Trophoblast cell (in vitro differentiated cells and primary cell): ENCODE measurements around the gene JUND.
"Not testable (repeated sequence)": the region's sequence is repeated elsewhere in the genome, so short reads cannot be mapped to it uniquely, and the experiment has no call there.

ENCODE experiments used
- DNase-seq, 2 donors: peaks; one replicate each; pipeline ENCODE4 v3.0.0-alpha.2; 2016
- H2AFZ ChIP-seq: 2 replicates; pipeline ENCODE4 v1.6.1; 2013; ENCODE audit warnings: low read length, moderate library complexity, mild to moderate bottlenecking; ENCODE audit not compliant: insufficient read depth, poor library complexity
- H2AK5ac ChIP-seq: 2 replicates; pipeline ENCODE4 v1.6.1; 2013; ENCODE audit warnings: mild to moderate bottlenecking, low read length
- H2BK120ac ChIP-seq: 2 replicates; pipeline ENCODE4 v1.6.1; 2013; ENCODE audit warnings: low read length, mild to moderate bottlenecking, moderate library complexity; ENCODE audit not compliant: insufficient read depth, poor library complexity
- H2BK12ac ChIP-seq: 2 replicates; pipeline ENCODE4 v1.6.1; 2013; ENCODE audit warnings: mild to moderate bottlenecking, low read length, moderate library complexity
- H2BK5ac ChIP-seq: 2 replicates; pipeline ENCODE4 v1.6.1; 2013; ENCODE audit warnings: low read length, low read depth, moderate library complexity, mild to moderate bottlenecking; ENCODE audit not compliant: poor library complexity
- H3K14ac ChIP-seq: 2 replicates; pipeline ENCODE4 v1.6.1; 2013; ENCODE audit warnings: mild to moderate bottlenecking, low read length
- H3K18ac ChIP-seq: 2 replicates; pipeline ENCODE4 v1.6.1; 2013; ENCODE audit warnings: mild to moderate bottlenecking, low read length
- H3K23ac ChIP-seq: 2 replicates; pipeline ENCODE4 v1.6.1; 2013; ENCODE audit warnings: low read length
- H3K27ac ChIP-seq: 2 replicates; pipeline ENCODE4 v1.5.1; 2013; ENCODE audit warnings: low read depth, mild to moderate bottlenecking, inconsistent platforms, low read length, moderate library complexity
- H3K27me3 ChIP-seq: 2 replicates; pipeline ENCODE4 v1.6.1; 2013; ENCODE audit warnings: inconsistent platforms, mild to moderate bottlenecking, low read length, moderate library complexity; ENCODE audit not compliant: insufficient read depth
- H3K36me3 ChIP-seq, 2 experiments: 1 replicate in 1 of 2; 2 replicates in 1 of 2; pipeline ENCODE4 v1.6.1; 2013; ENCODE audit warnings: low read length in 2 of 2, mild to moderate bottlenecking in 2 of 2, moderate library complexity in 1 of 2; ENCODE audit not compliant: insufficient read depth in 2 of 2, control insufficient read depth in 1 of 2
- H3K4ac ChIP-seq: 2 replicates; pipeline ENCODE4 v1.6.1; 2013; ENCODE audit warnings: low read depth, mild to moderate bottlenecking, low read length, moderate library complexity
- H3K4me1 ChIP-seq, 2 experiments: 1 replicate in 1 of 2; 2 replicates in 1 of 2; pipeline ENCODE4 v1.6.1; 2013; ENCODE audit warnings: low read length in 2 of 2, mild to moderate bottlenecking in 2 of 2, moderate library complexity in 1 of 2; ENCODE audit not compliant: insufficient read depth in 2 of 2, control insufficient read depth in 1 of 2
- H3K4me2 ChIP-seq: 2 replicates; pipeline ENCODE4 v1.6.1; 2013; ENCODE audit warnings: inconsistent platforms, mild to moderate bottlenecking, low read length, moderate library complexity
- H3K4me3 ChIP-seq: 2 replicates; pipeline ENCODE4 v1.5.1; 2013; ENCODE audit warnings: mild to moderate bottlenecking, low read depth, low read length, inconsistent platforms
- H3K79me1 ChIP-seq: one replicate; pipeline ENCODE4 v1.6.1; 2013; ENCODE audit warnings: low read length
- H3K79me2 ChIP-seq: 2 replicates; pipeline ENCODE4 v1.6.1; 2013; ENCODE audit warnings: low read length, mild to moderate bottlenecking; ENCODE audit not compliant: control insufficient read depth, insufficient read depth, poor library complexity
- H3K9ac ChIP-seq: 2 replicates; pipeline ENCODE4 v1.6.1; 2013; ENCODE audit warnings: mild to moderate bottlenecking, low read length
- H3K9me3 ChIP-seq: 2 replicates; pipeline ENCODE4 v1.6.1; 2013; ENCODE audit warnings: low read depth, mild to moderate bottlenecking, control low read depth, inconsistent platforms, low read length; ENCODE audit not compliant: insufficient read depth
- H4K12ac ChIP-seq: 2 replicates; pipeline ENCODE4 v1.6.1; 2013; ENCODE audit warnings: low read depth, mild to moderate bottlenecking, low read length, moderate library complexity
- H4K8ac ChIP-seq: 2 replicates; pipeline ENCODE4 v1.6.1; 2013; ENCODE audit warnings: low read depth, mild to moderate bottlenecking, low read length, moderate library complexity
- H4K91ac ChIP-seq: one replicate; pipeline ENCODE4 v1.6.1; 2013; ENCODE audit warnings: low read depth, mild to moderate bottlenecking, low read length, moderate library complexity
- WGBS: extraction: QIAGEN DNeasy Blood & Tissue Kit; methylation state at CpG from one replicate; pipeline ENCODE4 v1.1.7; 2013; ENCODE audit warnings: missing lambda C conversion rate; ENCODE audit not compliant: insufficient read length, insufficient coverage; ENCODE audit errors: extremely low coverage; 5-methylcytosine and 5-hydroxymethylcytosine counted together

The JUND gene

DNA sequence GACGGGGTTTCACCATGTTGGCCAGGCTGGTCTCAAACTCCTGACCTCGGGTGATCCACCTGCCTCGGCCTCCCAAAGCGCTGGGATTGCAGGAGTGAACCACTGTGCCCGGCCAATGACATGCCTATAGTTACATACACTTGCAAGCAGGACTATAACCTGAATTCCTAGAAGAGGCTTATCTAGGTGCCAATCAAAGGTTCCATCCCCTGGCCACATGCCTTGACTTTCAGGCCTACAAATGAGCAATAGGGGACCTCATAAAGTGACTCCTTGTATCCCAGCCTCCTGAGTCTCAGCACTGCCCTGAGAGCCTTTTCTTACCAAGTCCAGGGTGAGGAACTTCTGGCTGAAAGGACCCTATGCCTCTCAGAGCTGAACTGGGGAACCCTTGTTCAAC, 45.4 kb upstream of the JUND start:
- H2BK120ac ChIP-seq: peak overlapping the region; percentile 63
- no CpG with 5 or more reads among the region's 5 CpGs for WGBS
- H3K9me3 ChIP-seq: no peaks in the 10 kb centered on the region
- H3K23ac ChIP-seq: no peak overlapping the region
- no peak overlapping the region for H3K9ac ChIP-seq
- H3K4ac ChIP-seq: no peak overlapping the region
- no peak overlapping the region for H3K18ac ChIP-seq
- H4K12ac ChIP-seq: no peak overlapping the region
- H3K4me2 ChIP-seq: no peak overlapping the region
- H2AFZ ChIP-seq: no peak overlapping the region
- peaks cover 6% of the 10 kb centered on the region for H3K79me2 ChIP-seq
- no peak overlapping the region for H4K8ac ChIP-seq
- DNase-seq: no peak
- H2BK5ac ChIP-seq: no peak overlapping the region
- H3K79me1 ChIP-seq: peaks cover 25% of the 10 kb centered on the region
- no peak overlapping the region for H3K27ac ChIP-seq
- H4K91ac ChIP-seq: no peak overlapping the region
- H3K27me3 ChIP-seq: no peaks in the 10 kb centered on the region
- peaks cover 9 to 11% of the 10 kb centered on the region in 2 experiments for H3K4me1 ChIP-seq
- H2BK12ac ChIP-seq: peak overlapping the region; percentile 43
- no peak overlapping the region for H3K14ac ChIP-seq
- no peak overlapping the region for H3K4me3 ChIP-seq
- peak overlapping the region; percentile 64 for H2AK5ac ChIP-seq
- H3K36me3 ChIP-seq: no peaks in the 10 kb centered on the region

DNA sequence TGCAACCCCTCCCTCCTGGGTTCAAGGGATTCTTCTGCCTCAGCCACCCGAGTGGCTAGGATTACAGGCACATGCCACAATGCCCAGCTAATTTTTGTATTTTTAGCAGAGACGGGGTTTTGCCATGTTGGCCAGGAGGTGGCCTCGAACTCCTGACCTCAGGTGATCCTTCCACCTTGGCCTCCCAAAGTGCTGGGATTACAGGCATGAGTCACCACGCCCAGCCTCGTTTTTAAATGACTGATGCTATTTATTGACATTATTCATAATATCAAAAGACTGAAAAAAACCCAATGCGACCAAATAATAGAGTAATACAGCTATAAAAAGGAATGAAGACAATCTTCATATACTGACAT, 42.9 kb upstream of the JUND start:
- not testable (repeated sequence) for H3K18ac ChIP-seq, H4K8ac ChIP-seq
- WGBS: no CpG with 5 or more reads among the region's 6 CpGs

GRCh38 chr19:18322759-18323460, 41.5 kb upstream of the JUND start, which contains the start of gene LSM4:
Gene LSM4, minus strand, starts transcription at chr19:18323076. Its CDS starts 56 bp downstream, at chr19:18323020.
- no CpG with 5 or more reads among the region's 75 CpGs for WGBS

More for the DNA sequence above, 42.9 kb upstream of the JUND start:
- H4K91ac ChIP-seq, H3K27ac ChIP-seq, H2BK120ac ChIP-seq, H2BK5ac ChIP-seq, H3K27me3 ChIP-seq, H3K4ac ChIP-seq, H3K4me3 ChIP-seq, H3K36me3 ChIP-seq, DNase-seq, H3K4me2 ChIP-seq, H2AFZ ChIP-seq, H3K23ac ChIP-seq, H3K9me3 ChIP-seq, H3K9ac ChIP-seq, H3K14ac ChIP-seq, H4K12ac ChIP-seq, H2AK5ac ChIP-seq, H3K79me2 ChIP-seq, H2BK12ac ChIP-seq: not testable (repeated sequence)
- Histone ChIP-seq H3K4me1 (peaks cover 25 to 28% of the 10 kb centered on the region in 2 experiments), H3K79me1 (peaks cover 34% of the 10 kb centered on the region)

GRCh38 chr19:18322318-18322758, 40.9 kb upstream of the JUND start:
- H4K8ac ChIP-seq: peak overlapping the region; percentile 93
- H3K14ac ChIP-seq: peak overlapping the region; percentile 93
- peaks cover 39% of the 10 kb centered on the region for H3K79me1 ChIP-seq
- H3K18ac ChIP-seq: peak overlapping the region; percentile 92
- no CpG with 5 or more reads among the region's 7 CpGs for WGBS
- H3K4ac ChIP-seq: peak overlapping the region; percentile 84
- H3K9ac ChIP-seq: peak overlapping the region; percentile 80
- peak overlapping the region; percentile 99 for H3K27ac ChIP-seq
- H2AFZ ChIP-seq: no peak overlapping the region
- H2BK120ac ChIP-seq: peak overlapping the region; percentile 62
- DNase-seq: peak in 1 of 2 donors; percentile 46
- no peaks in the 10 kb centered on the region for H3K36me3 ChIP-seq
- H3K9me3 ChIP-seq: peaks cover 2% of the 10 kb centered on the region
- peak overlapping the region; percentile 92 for H2BK5ac ChIP-seq
- H3K4me1 ChIP-seq: peaks cover 33 to 34% of the 10 kb centered on the region in 2 experiments
- H3K4me2 ChIP-seq: peak overlapping the region; percentile 58
- H2AK5ac ChIP-seq: peak overlapping the region; percentile 86
- peaks cover 16% of the 10 kb centered on the region for H3K79me2 ChIP-seq
- peak overlapping the region; percentile 77 for H3K4me3 ChIP-seq
- peak overlapping the region; percentile 34 for H2BK12ac ChIP-seq
- no peaks in the 10 kb centered on the region for H3K27me3 ChIP-seq
- no peak overlapping the region for H3K23ac ChIP-seq
- peak overlapping the region; percentile 97 for H4K91ac ChIP-seq
- peak overlapping the region; percentile 64 for H4K12ac ChIP-seq

More at GRCh38 chr19:18322759-18323460, 41.5 kb upstream of the JUND start, which contains the start of gene LSM4:
- Histone ChIP-seq H3K23ac (no peak within 1 kb of the TSS), H2AFZ (peak within 1 kb of the TSS; percentile 30), H3K9me3 (peaks cover 2% of the 10 kb centered on the region), H3K36me3 (no peaks in the 10 kb centered on the region), H2BK5ac (peak within 1 kb of the TSS; percentile 92), H4K8ac (peak within 1 kb of the TSS; percentile 93), H3K27ac (peak within 1 kb of the TSS; percentile 99), H2AK5ac (peak within 1 kb of the TSS; percentile 86), H3K27me3 (no peaks in the 10 kb centered on the region), H3K4ac (peak within 1 kb of the TSS; percentile 84), H3K79me2 (peaks cover 15% of the 10 kb centered on the region), H3K4me1 (peaks cover 31 to 32% of the 10 kb centered on the region in 2 experiments), H4K91ac (peak within 1 kb of the TSS; percentile 97), H2BK120ac (peak within 1 kb of the TSS; percentile 62), H2BK12ac (peak within 1 kb of the TSS; percentile 34), H3K9ac (peak within 1 kb of the TSS; percentile 80), H3K4me3 (peak within 1 kb of the TSS; percentile 77), H3K79me1 (peaks cover 37% of the 10 kb centered on the region), H4K12ac (peak within 1 kb of the TSS; percentile 64), H3K18ac (peak within 1 kb of the TSS; percentile 92), H3K14ac (peak within 1 kb of the TSS; percentile 93), H3K4me2 (peak within 1 kb of the TSS; percentile 77)
- DNase-seq: peak; percentile 99 to 100
